ENCODE measurements around the gene PRKN. TPM values are rescaled to one million over a fixed set of nuclear protein-coding genes. Genes with fewer than 3 reads are reported as not detected.

PRKN gene
- total and polyA plus RNA-seq, 9 donors = 3.0 to 15.0 (median 9.2) TPM

DNA sequence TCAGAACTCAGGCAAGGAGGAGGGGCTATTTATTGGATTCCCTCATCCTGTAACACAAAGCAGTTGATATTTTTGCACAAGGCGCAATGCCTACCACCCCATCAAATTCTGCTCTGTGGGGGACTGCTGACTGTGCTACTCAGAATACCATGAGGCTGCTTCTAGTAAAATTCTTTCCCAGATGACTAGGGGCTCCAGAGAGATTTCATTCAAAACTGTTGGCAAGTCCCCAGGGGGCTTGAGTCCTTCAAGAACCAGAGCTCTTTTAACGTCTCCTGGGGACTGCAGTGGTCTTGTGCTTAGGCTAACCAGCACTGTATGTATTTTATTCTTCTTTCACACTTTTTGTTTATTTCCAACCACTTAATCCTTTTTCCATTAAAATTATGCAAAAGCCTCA, 1087.8 kb downstream of the PRKN start:
- intact Hi-C loops (cut with DNase I) = no loop called here
- H3K27me3 ChIP-seq = no peaks in the 10 kb centered on the region
- DNase-seq = no peak
- 72 to 83% (median 75%) methylated on average over 2 of the region's 2 CpGs for WGBS, 3 donors
- no peaks in the 10 kb centered on the region for H3K36me3 ChIP-seq
- H3K4me1 ChIP-seq (ENCODE audit: insufficient read depth) = no peaks in the 10 kb centered on the region
- no peak overlapping the region for H3K4me3 ChIP-seq
- no peaks in the 10 kb centered on the region for H3K9me3 ChIP-seq
- H3K27ac ChIP-seq = no peak overlapping the region
- TF ChIP-seq, protein P1, sequence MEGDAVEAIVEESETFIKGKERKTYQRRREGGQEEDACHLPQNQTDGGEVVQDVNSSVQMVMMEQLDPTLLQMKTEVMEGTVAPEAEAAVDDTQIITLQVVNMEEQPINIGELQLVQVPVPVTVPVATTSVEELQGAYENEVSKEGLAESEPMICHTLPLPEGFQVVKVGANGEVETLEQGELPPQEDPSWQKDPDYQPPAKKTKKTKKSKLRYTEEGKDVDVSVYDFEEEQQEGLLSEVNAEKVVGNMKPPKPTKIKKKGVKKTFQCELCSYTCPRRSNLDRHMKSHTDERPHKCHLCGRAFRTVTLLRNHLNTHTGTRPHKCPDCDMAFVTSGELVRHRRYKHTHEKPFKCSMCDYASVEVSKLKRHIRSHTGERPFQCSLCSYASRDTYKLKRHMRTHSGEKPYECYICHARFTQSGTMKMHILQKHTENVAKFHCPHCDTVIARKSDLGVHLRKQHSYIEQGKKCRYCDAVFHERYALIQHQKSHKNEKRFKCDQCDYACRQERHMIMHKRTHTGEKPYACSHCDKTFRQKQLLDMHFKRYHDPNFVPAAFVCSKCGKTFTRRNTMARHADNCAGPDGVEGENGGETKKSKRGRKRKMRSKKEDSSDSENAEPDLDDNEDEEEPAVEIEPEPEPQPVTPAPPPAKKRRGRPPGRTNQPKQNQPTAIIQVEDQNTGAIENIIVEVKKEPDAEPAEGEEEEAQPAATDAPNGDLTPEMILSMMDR (IDR thresholded peaks at IDR 0.05) = no peak
- TF ChIP-seq EP300 (IDR thresholded peaks at IDR 0.05) (no peak), POLR2A (IDR thresholded peaks at IDR 0.05) (no peak)

DNA sequence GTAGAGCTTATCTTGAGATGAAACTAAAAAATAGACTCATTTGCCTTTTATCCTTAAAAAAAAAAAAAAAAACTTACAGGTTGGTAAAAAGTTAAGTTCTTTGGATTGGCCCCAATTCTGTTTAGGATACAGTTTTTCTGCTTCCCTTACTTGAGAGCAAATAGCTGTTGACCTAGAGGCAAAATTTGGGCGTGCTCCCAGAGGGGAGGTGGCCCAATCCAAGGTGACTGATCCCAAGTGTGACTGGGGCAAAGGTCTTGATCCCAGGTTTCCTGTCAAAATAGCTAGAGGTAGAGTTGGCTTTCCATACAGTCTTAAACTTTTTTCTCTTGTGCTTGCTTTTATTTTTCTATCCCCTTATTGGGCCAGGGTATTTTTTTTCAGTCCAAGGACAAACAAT, 1089.9 kb downstream of the PRKN start:
- intact Hi-C loops (cut with DNase I) = no loop called here
- no peak for DNase-seq
- H3K36me3 ChIP-seq = no peaks in the 10 kb centered on the region
- no peak overlapping the region for H3K27ac ChIP-seq
- no peaks in the 10 kb centered on the region for H3K27me3 ChIP-seq
- H3K9me3 ChIP-seq = no peaks in the 10 kb centered on the region
- 69 to 75% (median 74%) methylated on average over 1 of the region's 1 CpG for WGBS, 3 donors
- H3K4me1 ChIP-seq (ENCODE audit: insufficient read depth) = no peaks in the 10 kb centered on the region
- no peak for TF ChIP-seq POLR2A (IDR thresholded peaks at IDR 0.05)
- TF ChIP-seq EP300 (IDR thresholded peaks at IDR 0.05) = no peak
- TF ChIP-seq, protein P1 (IDR thresholded peaks at IDR 0.05) = no peak
- no peak overlapping the region for H3K4me3 ChIP-seq

DNA sequence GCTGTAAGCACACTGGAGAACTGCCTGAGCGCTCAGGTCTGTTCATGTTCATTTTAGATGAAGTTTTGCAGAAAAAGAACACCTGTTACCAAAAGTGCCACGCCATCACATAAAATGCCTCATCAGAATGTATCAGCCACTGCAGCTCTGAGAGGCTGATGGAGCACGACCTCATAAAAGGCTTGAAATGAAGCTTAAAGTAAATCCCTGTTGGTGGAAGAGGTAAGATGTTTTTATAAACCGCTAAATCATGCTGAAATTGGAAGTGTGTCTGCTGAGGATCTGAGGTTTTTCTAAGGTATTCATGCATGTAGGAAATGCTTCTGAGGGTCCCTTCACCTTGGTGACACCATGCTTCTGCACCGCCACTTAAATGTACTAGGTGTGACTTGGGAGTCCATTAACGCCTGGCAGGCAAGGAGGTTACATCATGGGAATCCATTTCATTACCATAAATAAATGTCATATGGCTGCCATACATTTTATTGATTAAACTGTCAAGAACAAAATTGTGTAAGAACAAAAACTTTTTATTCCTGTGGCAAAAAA, 1090.6 kb downstream of the PRKN start:
- intact Hi-C loops (cut with DNase I) = no loop called here
- H3K27me3 ChIP-seq = no peaks in the 10 kb centered on the region

DNA sequence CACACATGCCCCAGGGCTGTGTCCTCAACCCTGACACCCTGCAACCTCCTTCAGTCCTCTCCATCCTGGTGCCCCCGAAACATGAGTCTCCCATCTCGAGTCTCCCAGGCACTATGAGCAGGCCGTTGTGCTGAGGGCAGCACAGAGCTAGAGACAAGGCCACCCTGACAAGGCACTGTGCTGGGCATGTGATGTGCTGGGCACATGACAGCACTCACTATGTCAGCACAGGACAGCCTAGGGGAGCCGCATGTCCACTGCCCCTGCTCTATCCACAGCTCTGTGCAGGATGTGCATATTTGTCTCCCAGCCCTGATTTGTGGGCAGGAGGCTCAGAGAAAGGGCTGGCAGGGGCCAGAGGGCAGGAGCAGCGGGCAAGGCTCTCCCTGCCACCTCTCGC, 1091.6 kb downstream of the PRKN start:
- no peaks in the 10 kb centered on the region for H3K4me1 ChIP-seq (ENCODE audit: insufficient read depth)
- no peaks in the 10 kb centered on the region for H3K9me3 ChIP-seq
- no peak overlapping the region for H3K4me3 ChIP-seq
- 90 to 92% (median 90%) methylated on average over 5 to 6 of the region's 6 CpGs for WGBS, 3 donors
- TF ChIP-seq, protein P1 (IDR thresholded peaks at IDR 0.05) = no peak
- no peak overlapping the region for H3K27ac ChIP-seq
- DNase-seq = no peak
- no peaks in the 10 kb centered on the region for H3K27me3 ChIP-seq
- intact Hi-C loops (cut with DNase I) = no loop called here
- H3K36me3 ChIP-seq = no peaks in the 10 kb centered on the region

More for the DNA sequence above, 1090.6 kb downstream of the PRKN start:
- no peaks in the 10 kb centered on the region for H3K36me3 ChIP-seq
- no peak overlapping the region for H3K4me3 ChIP-seq
- no peaks in the 10 kb centered on the region for H3K9me3 ChIP-seq
- 94 to 97% (median 96%) methylated on average over 6 of the region's 6 CpGs for WGBS, 3 donors
- TF ChIP-seq, protein P1 (IDR thresholded peaks at IDR 0.05) = no peak
- H3K27ac ChIP-seq = no peak overlapping the region
- H3K4me1 ChIP-seq (ENCODE audit: insufficient read depth) = no peaks in the 10 kb centered on the region
- no peak for DNase-seq
